ENCODE results near the gene MAP3K2. TPM values are rescaled to one million over a fixed set of nuclear protein-coding genes. Genes with fewer than 3 reads are reported as not detected.

The MAP3K2 gene
- total RNA-seq, 2 experiments from 2014 or later, result 41.1 to 43.2 TPM

DNA sequence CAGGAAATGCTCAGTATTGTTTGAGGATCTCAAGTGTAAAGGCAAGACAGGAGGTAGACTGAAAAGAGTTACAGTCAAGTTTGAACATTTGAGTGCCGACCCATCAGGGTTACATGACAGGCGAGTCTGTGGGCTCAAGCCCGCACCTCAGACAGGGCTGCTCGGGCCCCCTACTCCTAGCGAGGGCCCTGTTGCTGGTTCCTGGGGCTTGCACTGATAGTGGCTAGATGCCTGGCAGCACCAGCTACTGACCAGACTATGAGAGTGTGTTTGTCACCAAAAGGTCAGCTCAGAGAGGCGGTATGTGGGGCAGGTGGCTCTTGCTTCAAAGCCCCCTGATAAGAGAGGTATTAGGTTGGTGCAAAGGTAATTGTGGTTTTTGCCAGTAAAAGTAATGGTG, 132.1 kb downstream of the MAP3K2 start:
- H3K36me3 Mint-ChIP-seq, result peaks cover 16% of the 10 kb centered on the region
- no peaks in the 10 kb centered on the region for H3K9me3 Mint-ChIP-seq
- no peak overlapping the region for H3K4me3 Mint-ChIP-seq
- H3K27ac Mint-ChIP-seq, result no peak overlapping the region
- H3K4me1 Mint-ChIP-seq, result peaks cover 7% of the 10 kb centered on the region
- H3K27me3 Mint-ChIP-seq, result no peaks in the 10 kb centered on the region
- DNase-seq, result no peak

DNA sequence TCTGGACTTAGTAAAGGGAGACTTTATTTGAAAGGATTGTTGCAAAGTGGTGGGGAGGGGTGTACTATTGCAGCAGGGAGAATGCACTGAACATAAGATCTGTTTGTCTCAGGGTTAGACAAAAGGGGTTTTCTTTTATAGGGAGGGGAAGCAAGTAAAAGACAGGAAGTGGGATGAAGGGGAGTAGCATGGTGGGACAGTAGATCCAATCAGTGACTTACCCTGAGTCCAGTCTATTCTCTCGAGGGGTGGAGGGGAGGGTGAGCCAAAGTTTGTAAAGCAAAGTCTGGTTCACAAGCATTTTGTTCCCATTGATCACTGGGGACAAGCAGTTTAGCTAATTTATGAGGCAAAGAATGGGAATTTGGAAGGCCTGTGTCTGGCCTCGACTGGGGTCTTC, 132.6 kb downstream of the MAP3K2 start:
- no peak overlapping the region for H3K4me3 Mint-ChIP-seq
- DNase-seq, result no peak
- no peaks in the 10 kb centered on the region for H3K27me3 Mint-ChIP-seq
- peaks cover 16% of the 10 kb centered on the region for H3K36me3 Mint-ChIP-seq
- H3K4me1 Mint-ChIP-seq, result peaks cover 7% of the 10 kb centered on the region
- no peak overlapping the region for H3K27ac Mint-ChIP-seq
- H3K9me3 Mint-ChIP-seq, result no peaks in the 10 kb centered on the region

DNA sequence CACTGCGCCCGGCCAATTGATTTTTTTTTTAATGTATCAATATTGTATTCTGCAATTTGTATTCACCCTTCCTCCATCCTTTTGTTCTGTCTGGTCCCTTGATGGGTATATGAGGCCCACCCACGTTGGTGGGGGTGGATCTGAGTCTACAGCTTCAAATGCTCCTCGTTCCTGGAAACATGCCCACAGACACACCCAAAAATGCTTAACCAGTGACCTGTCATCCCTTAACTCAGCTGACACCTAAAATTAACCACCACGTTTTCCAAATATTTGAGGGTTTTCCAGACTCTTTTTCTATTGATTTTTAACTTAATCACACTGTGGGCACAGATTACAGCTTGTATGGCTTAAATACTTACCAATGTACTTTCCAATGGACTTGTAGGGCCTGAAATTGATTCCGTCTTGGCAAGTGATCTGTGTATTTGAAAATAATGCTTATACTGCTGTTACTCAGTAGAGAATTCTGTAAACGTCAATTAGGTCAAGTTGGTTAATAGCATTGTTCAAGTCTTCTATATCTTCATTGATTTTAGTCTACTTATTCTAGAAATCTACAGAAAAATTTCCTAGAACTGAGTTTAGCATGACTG, 133.3 kb downstream of the MAP3K2 start:
- Mint-ChIP-seq H3K27ac (no peak overlapping the region), H3K4me1 (peaks cover 7% of the 10 kb centered on the region), H3K4me3 (no peak overlapping the region), H3K9me3 (no peaks in the 10 kb centered on the region), H3K36me3 (peaks cover 11% of the 10 kb centered on the region), H3K27me3 (no peaks in the 10 kb centered on the region)
- DNase-seq, result no peak

Other genes with a start within 250 kb of the MAP3K2 start
- gene CYP27C1, start 167.7 kb downstream of the MAP3K2 start, total RNA-seq, result not detected
- gene ERCC3, start 93.8 kb downstream of the MAP3K2 start, total RNA-seq, result 10 to 100 TPM; 51.7 to 53.2 TPM
- not detected for gene PROC, start 30.5 kb upstream of the MAP3K2 start, total RNA-seq
- gene IWS1, start 138.5 kb upstream of the MAP3K2 start, total RNA-seq, result 10 to 100 TPM; 52.5 to 58.7 TPM
- gene MYO7B, start 147.7 kb upstream of the MAP3K2 start, total RNA-seq, result under 1 TPM; 0.62 to 0.88 TPM